MCF 10A (cell line): ENCODE data around the gene PIK3C2G. TPM values are rescaled to one million over a fixed set of nuclear protein-coding genes. Genes with fewer than 3 reads are reported as not detected.
A peak's percentile ranks its signal among the peaks of the same experiment; 100 is the strongest.

Source experiments
- Bru-seq: library from RNA; stranded (reverse); fragments of 400-500 nt; gene quantifications from one replicate; lab custom pipeline; 2021; lab: Mats Ljungman, UMichigan
- BruChase-seq, 2 experiments: library from RNA; stranded (reverse); fragments of 400-500 nt; gene quantifications; one replicate each; lab custom pipeline; 2021; lab: Mats Ljungman, UMichigan
- BruUV-seq: library from RNA; stranded (reverse); fragments of 400-500 nt; replicated peaks from 2 replicates; lab custom pipeline; 2021; lab: Mats Ljungman, UMichigan
- CTCF ChIA-PET: fragments of 300-600 bp; sonication (Branson Sonifier 250); formaldehyde crosslinking; extraction: SDS; loops from one replicate; lab custom pipeline; 2021; ENCODE audit warnings: antibody characterized with exemption, inconsistent platforms; lab: Yijun Ruan, JAX
- POLR2A ChIA-PET: fragments of 300-600, 350-650 bp; sonication (Branson Sonifier 250); formaldehyde crosslinking; extraction: SDS; loops from one replicate; lab custom pipeline; 2020; ENCODE audit warnings: antibody characterized with exemption, inconsistent platforms; lab: Yijun Ruan, JAX
- DNase-seq: peaks from one replicate; pipeline ENCODE4 v3.0.0-alpha.2; 2018; ENCODE audit not compliant: unreplicated experiment
- H3K27ac Mint-ChIP-seq: one replicate; pipeline ENCODE4 v1.8.0; 2022; ENCODE audit warnings: mild to moderate bottlenecking, low read depth, mixed read lengths; ENCODE audit not compliant: unreplicated experiment
- H3K27me3 Mint-ChIP-seq: one replicate; pipeline ENCODE4 v1.8.0; 2022; ENCODE audit warnings: mixed read lengths; ENCODE audit not compliant: insufficient read depth, unreplicated experiment
- H3K36me3 Mint-ChIP-seq: one replicate; pipeline ENCODE4 v1.8.0; 2022; ENCODE audit warnings: mild to moderate bottlenecking, moderate library complexity, mixed read lengths; ENCODE audit not compliant: insufficient read depth, unreplicated experiment
- H3K4me1 Mint-ChIP-seq: one replicate; pipeline ENCODE4 v1.8.0; 2022; ENCODE audit warnings: mixed read lengths; ENCODE audit not compliant: insufficient read depth, unreplicated experiment
- H3K4me3 Mint-ChIP-seq: one replicate; pipeline ENCODE4 v1.8.0; 2022; ENCODE audit warnings: mild to moderate bottlenecking, moderate library complexity, mixed read lengths; ENCODE audit not compliant: unreplicated experiment
- H3K9me3 Mint-ChIP-seq: one replicate; pipeline ENCODE4 v1.8.0; 2022; ENCODE audit warnings: mixed read lengths; ENCODE audit not compliant: unreplicated experiment
- CTCF ChIP-seq: fragments of 200-600 bp; IDR thresholded peaks from one replicate; pipeline ENCODE4 v1.8.0; 2022; ENCODE audit warnings: antibody characterized with exemption, mild to moderate bottlenecking; ENCODE audit not compliant: unreplicated experiment
- intact Hi-C: fragments of 100-400 bp; cut with micrococcal nuclease; formaldehyde crosslinking; loops from 2 replicates; pipeline ENCODE4 v1.14.1; 2022
- long read RNA-seq: library from polyadenylated mRNA; stranded (forward); transcript quantifications from one replicate; pipeline ENCODE4 v2.0.0, GENCODE V29; 2022
- total RNA-seq: library from RNA; stranded (reverse); gene quantifications from 2 replicates; pipeline ENCODE4 v1.2.3, GENCODE V29; 2022

Gene PIK3C2G
- total RNA-seq, result 10.6 and 15.0 TPM in 2 replicates
- Bru-seq, nascent RNA, result percentile 83 among the genes with signal in this experiment
- BruChase-seq, experiment 1, labeled RNA remaining after a 6-hour chase, result percentile 63 among the genes with signal in this experiment
- BruChase-seq, experiment 2, labeled RNA remaining after a 2-hour chase, result percentile 76 among the genes with signal in this experiment
- long read RNA-seq, full-length matches to known transcripts, result 1 of 7 reads
- long read RNA-seq, partial matches to known transcripts, result 3 of 7 reads
- long read RNA-seq, other reads (novel, unspliced or antisense), result 3 of 7 reads

- intact Hi-C loops, result loop anchor here (10.0 kb wide), 1 partner anchor 1024 kb away; no protein-coding TSS in a partner anchor
- Mint-ChIP-seq H3K4me3 (peak within 1 kb of the TSS; percentile 76), H3K27me3 (no peaks in the 10 kb centered on the region), H3K36me3 (peaks cover 12% of the 10 kb centered on the region), H3K4me1 (peaks cover 40% of the 10 kb centered on the region), H3K9me3 (no peaks in the 10 kb centered on the region), H3K27ac (peak within 1 kb of the TSS; percentile 100)
- DNase-seq, result peak; percentile 43
- ChIA-PET CTCF (interaction anchor here (0.6 to 2.5 kb wide), 6 partner anchors 9 to 766 kb away, joined by 4 to 45 read pairs (median 16); no protein-coding TSS in a partner anchor), POLR2A (interaction anchor here (1.0 to 15.1 kb wide), 10 partner anchors 9 to 463 kb away, joined by 3 to 443 read pairs (median 10); no protein-coding TSS in a partner anchor)
- TF ChIP-seq CTCF, result no peak
- no TSS peak for BruUV-seq
Measured at GRCh38 chr12:18261273-18261672, at the start of gene PIK3C2G. Gene PIK3C2G, plus strand, starts transcription at chr12:18261518. Its CDS starts 20,564 bp downstream, at chr12:18282082.

DNA sequence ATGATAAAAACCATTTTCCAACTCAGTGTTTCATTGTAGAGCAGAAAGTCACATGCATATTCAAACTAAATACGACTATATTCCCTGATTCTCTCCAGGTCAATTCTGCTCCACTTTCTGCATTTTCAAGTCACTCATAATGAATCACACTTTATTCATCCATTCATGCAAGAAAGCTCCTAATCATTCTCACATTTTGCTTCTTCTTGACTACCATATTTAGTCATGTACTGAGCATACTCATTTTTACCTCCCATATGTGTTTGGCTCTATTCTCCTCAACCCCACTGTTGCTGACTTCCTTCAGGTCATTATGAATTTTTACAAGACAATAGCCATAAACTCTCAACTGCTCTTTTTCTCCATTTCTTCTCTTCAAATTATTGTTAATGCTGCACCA lies 43.4 kb upstream of the PIK3C2G start:
- Mint-ChIP-seq H3K27me3 (no peaks in the 10 kb centered on the region), H3K36me3 (no peaks in the 10 kb centered on the region), H3K9me3 (no peaks in the 10 kb centered on the region), H3K4me1 (peaks cover 4% of the 10 kb centered on the region), H3K27ac (no peak overlapping the region), H3K4me3 (no peak overlapping the region)
- no peak for DNase-seq
- CTCF ChIA-PET, result no interaction called here
- intact Hi-C loops, result no loop called here
- no peak for TF ChIP-seq CTCF
- no TSS peak for BruUV-seq
- POLR2A ChIA-PET, result interaction anchor here (0.5 kb wide), 1 partner anchor 75 kb away, joined by 3 read pairs; no protein-coding TSS in a partner anchor

- ChIA-PET CTCF (interaction anchor here (0.9 to 4.5 kb wide), 5 partner anchors 70 to 231 kb away, joined by 3 to 44 read pairs (median 3); no protein-coding TSS in a partner anchor), POLR2A (interaction anchor here (1.6 to 2.3 kb wide), 2 partner anchors 82 to 85 kb away, joined by 3 to 8 read pairs; no protein-coding TSS in a partner anchor)
- no peak overlapping the region for H3K27ac Mint-ChIP-seq
Measured at GRCh38 chr12:18221726-18222125, 39.6 kb upstream of the PIK3C2G start.

More at GRCh38 chr12:18221726-18222125, 39.6 kb upstream of the PIK3C2G start:
- no TSS peak for BruUV-seq
- intact Hi-C loops, result loop anchor here (5.0 kb wide), 2 partner anchors 144 to 229 kb away; no protein-coding TSS in a partner anchor
- no peaks in the 10 kb centered on the region for H3K27me3 Mint-ChIP-seq
- peaks cover 4% of the 10 kb centered on the region for H3K4me1 Mint-ChIP-seq
- H3K4me3 Mint-ChIP-seq, result no peak overlapping the region
- no peaks in the 10 kb centered on the region for H3K9me3 Mint-ChIP-seq
- no peak for TF ChIP-seq CTCF
- no peak for DNase-seq
- no peaks in the 10 kb centered on the region for H3K36me3 Mint-ChIP-seq
